Ishikawa (cell line): Measurements from ENCODE around the gene RHOT2.

Source experiments
- CEBPB ChIP-seq: IDR thresholded peaks from 2 replicates; pipeline ENCODE4 v1.6.1; 2012
- CREB1 ChIP-seq: IDR thresholded peaks from 2 replicates; pipeline ENCODE4 v1.6.1; 2012; ENCODE audit warnings: low read depth
- EGR1 ChIP-seq: IDR thresholded peaks from 2 replicates; pipeline ENCODE4 v1.6.1; 2012
- EP300 ChIP-seq: IDR thresholded peaks from 2 replicates; pipeline ENCODE4 v1.6.1; 2012; ENCODE audit warnings: borderline replicate concordance
- FOXM1 ChIP-seq: IDR thresholded peaks from 2 replicates; pipeline ENCODE4 v1.6.1; 2012; ENCODE audit warnings: low read depth, borderline replicate concordance
- MAX ChIP-seq: IDR thresholded peaks from 2 replicates; pipeline ENCODE4 v1.6.1; 2012
- NFIC ChIP-seq: IDR thresholded peaks from 2 replicates; pipeline ENCODE4 v1.6.1; 2012
- RAD21 ChIP-seq: IDR thresholded peaks from 2 replicates; pipeline ENCODE4 v1.6.1; 2012; ENCODE audit warnings: low read depth
- REST ChIP-seq: IDR thresholded peaks from 2 replicates; pipeline ENCODE4 v1.6.1; 2012; ENCODE audit warnings: low read depth, mild to moderate bottlenecking
- TAF1 ChIP-seq: IDR thresholded peaks from 2 replicates; pipeline ENCODE4 v1.6.1; 2012; ENCODE audit warnings: low read depth, mild to moderate bottlenecking
- TCF12 ChIP-seq: IDR thresholded peaks from 2 replicates; pipeline ENCODE4 v1.6.1; 2012; ENCODE audit warnings: low read depth
- YY1 ChIP-seq: IDR thresholded peaks from 2 replicates; pipeline ENCODE4 v1.6.1; 2012; ENCODE audit warnings: low read depth

GRCh38 chr16:707062-707538, 39.2 kb downstream of the RHOT2 start:
- TF ChIP-seq EP300 (no peak), RAD21 (no peak), EGR1 (peak; percentile 78), TAF1 (no peak), CREB1 (no peak), CEBPB (no peak), YY1 (no peak), FOXM1 (no peak), REST (no peak), MAX (no peak), NFIC (peak; percentile 56; the same call in 1 of the 2 replicates), TCF12 (peak; percentile 44; the same call in 1 of the 2 replicates)
